ENCODE measurements around the gene RESF1.

RESF1 gene

DNA sequence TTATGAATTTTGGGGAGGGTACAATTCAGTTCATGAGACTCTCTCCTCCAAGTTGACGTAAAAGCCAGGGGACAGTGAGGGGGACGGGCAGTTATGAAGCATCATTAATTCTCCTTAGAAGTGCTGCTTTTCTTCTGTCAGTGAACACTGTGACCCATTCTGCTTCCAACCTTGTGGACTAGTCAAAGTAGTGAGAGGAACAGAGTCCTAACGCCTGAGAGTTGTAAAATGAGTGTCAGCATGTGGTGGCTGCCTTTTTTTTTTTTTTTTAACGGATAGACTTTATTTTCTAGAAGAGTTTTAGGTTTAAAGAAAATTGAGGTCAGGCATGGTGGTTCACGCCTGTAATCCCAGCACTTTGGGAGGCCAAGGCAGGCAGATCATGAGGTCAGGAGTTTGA is 15.5 kb downstream of the RESF1 start:
- Mint-ChIP-seq H3K4me3 (no peak overlapping the region), H3K4me1 (peaks cover 18% of the 10 kb centered on the region), H3K9me3 (peaks cover 4% of the 10 kb centered on the region), H3K36me3 (peaks cover 97% of the 10 kb centered on the region), H3K27ac (no peak overlapping the region)
- DNase-seq (ENCODE audit: low spot score in 2 of 2) (no peak), ATAC-seq (no peak)

DNA sequence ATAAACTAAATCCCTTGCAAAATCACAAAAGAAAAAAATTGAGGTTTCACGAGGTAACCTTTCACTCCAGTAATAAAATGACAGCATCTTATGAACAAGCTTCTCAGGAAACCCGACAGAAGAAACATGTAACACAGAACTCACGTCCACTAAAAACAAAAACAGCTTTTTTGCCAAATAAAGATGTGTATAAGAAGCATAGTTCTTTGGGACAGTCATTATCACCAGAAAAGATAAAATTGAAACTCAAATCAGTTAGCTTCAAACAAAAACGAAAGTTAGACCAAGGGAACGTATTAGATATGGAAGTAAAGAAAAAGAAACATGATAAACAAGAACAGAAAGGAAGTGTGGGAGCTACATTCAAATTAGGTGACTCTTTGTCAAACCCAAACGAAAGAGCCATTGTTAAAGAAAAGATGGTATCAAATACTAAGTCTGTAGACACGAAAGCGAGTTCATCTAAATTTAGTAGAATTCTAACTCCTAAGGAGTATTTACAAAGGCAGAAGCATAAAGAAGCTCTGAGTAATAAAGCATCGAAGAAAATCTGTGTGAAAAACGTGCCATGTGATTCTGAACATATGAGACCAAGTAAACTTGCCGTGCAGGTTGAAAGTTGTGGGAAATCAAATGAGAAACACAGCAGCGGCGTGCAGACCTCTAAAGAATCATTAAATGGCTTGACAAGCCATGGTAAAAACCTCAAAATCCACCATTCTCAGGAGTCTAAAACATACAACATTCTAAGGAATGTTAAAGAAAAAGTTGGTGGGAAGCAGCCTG is 25.8 kb downstream of the RESF1 start:
- Mint-ChIP-seq H3K36me3 (peaks cover 71% of the 10 kb centered on the region), H3K9me3 (peaks cover 28% of the 10 kb centered on the region), H3K4me3 (peak overlapping the region; percentile 56), H3K4me1 (peaks cover 65% of the 10 kb centered on the region), H3K27ac (peak overlapping the region; percentile 80)
- no peak for DNase-seq (ENCODE audit: low spot score in 2 of 2)
- peak; percentile 88 for ATAC-seq

DNA sequence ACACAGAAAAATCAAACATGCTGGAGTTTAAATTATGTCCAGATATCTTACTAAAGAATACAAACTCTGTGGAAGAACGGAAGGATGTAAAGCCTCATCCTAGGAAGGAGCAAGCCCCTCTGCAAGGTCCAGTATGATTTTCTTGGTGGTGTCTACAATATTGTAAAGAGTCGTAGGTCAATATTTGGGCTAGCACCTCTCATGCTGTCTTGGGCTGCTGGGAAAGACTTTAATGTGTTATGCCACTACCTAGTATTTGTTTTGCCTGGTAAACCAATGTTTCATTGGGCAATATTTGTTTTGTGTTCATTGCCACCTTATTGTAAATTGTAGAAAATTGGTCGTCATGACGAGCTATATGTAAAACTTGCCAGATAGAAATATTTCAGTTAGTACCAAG is 26.6 kb downstream of the RESF1 start:
- peak overlapping the region; percentile 80 for H3K27ac Mint-ChIP-seq
- peak overlapping the region; percentile 56 for H3K4me3 Mint-ChIP-seq
- H3K9me3 Mint-ChIP-seq, result peaks cover 28% of the 10 kb centered on the region
- DNase-seq (ENCODE audit: low spot score in 2 of 2) (no peak), ATAC-seq (no peak)
- peaks cover 73% of the 10 kb centered on the region for H3K4me1 Mint-ChIP-seq
- peaks cover 71% of the 10 kb centered on the region for H3K36me3 Mint-ChIP-seq

DNA sequence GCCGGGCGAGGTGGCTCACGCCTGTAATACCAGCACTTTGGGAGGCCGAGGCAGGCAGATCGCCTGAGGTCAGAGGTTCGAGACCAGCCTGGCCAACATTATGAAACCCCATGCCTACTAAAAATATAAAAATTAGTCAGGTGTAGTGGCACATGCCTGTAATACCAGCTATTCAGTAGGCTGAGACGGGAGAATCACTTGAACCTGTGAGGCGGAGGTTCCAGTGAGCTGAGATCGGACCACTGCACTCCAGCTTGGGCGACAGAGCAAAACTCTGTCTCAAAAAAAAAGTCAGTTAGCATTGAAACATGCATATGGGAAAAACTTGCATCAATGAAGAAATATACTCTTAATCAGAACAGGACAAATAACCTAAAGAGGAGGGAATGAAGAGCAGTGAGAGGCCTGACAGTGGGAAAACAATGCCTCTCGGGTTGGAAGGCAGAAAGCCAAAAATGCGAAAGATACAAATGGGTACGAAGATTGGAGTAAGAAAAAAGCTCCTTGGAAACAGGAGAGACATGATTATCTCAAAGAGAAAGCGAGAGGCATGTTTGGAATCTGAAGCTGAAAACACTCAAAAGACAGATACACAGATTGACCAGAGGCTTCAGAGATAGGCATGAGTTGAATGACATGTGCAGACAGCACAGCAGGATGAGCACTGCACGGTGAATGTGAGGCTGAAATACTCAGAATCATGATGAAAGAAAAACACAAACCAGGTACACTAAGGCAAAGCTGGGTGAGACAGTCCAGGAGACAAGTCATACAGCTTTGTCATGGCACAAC is 30.6 kb downstream of the RESF1 start:
- peaks cover 85% of the 10 kb centered on the region for H3K36me3 Mint-ChIP-seq
- H3K27ac Mint-ChIP-seq, result peak overlapping the region; percentile 43
- peaks cover 11% of the 10 kb centered on the region for H3K9me3 Mint-ChIP-seq
- H3K4me3 Mint-ChIP-seq, result peak overlapping the region; percentile 44
- DNase-seq (ENCODE audit: low spot score in 2 of 2) (no peak), ATAC-seq (peak; percentile 71)
- peaks cover 57% of the 10 kb centered on the region for H3K4me1 Mint-ChIP-seq

DNA sequence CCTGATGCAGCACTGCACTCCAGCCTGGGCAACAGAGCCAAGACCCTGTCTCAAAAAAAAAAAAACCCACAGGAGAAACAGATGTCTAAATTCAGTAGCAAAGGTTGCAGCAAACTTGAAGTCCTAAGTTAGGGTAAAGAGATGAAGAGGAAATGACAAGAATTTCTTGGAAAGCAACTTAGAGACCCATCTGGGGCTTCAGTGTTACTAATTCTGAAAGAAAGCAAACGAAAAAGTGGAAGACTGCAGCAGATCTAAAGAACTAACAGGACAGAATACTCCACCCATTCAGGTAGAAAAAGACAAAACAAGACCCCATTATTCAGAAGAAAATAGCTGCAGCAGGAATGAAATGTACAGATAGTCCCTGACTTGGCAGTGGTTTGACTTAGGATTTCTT is 31.9 kb downstream of the RESF1 start:
- peak overlapping the region; percentile 44 for H3K4me3 Mint-ChIP-seq
- H3K27ac Mint-ChIP-seq, result peak overlapping the region; percentile 43
- H3K9me3 Mint-ChIP-seq, result peaks cover 5% of the 10 kb centered on the region
- H3K4me1 Mint-ChIP-seq, result peaks cover 44% of the 10 kb centered on the region
- peaks cover 94% of the 10 kb centered on the region for H3K36me3 Mint-ChIP-seq
- ATAC-seq, result peak; percentile 73
- no peak for DNase-seq (ENCODE audit: low spot score in 2 of 2)

DNA sequence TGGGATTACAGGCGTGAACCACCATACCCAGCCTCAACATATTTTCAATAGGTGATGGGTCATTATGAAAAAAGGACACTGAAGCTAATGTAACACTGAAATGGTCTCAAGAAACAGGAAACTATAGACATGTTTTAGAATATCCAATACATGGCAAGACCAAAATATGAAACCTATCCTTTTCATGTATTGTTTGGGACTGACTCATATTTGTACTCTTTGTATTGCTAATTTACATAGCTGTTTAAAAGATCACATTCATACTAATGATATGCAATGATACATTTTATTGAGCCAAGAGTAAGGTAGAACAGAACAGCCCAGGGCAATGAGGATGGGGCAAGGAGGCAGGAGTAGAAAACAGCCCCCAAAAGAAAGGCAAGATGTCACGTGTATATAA is 32.6 kb downstream of the RESF1 start:
- peaks cover 37% of the 10 kb centered on the region for H3K4me1 Mint-ChIP-seq
- peaks cover 94% of the 10 kb centered on the region for H3K36me3 Mint-ChIP-seq
- peak overlapping the region; percentile 44 for H3K4me3 Mint-ChIP-seq
- peak; percentile 91 for ATAC-seq
- no peak for DNase-seq (ENCODE audit: low spot score in 2 of 2)
- peak overlapping the region; percentile 43 for H3K27ac Mint-ChIP-seq
- H3K9me3 Mint-ChIP-seq, result no peaks in the 10 kb centered on the region

DNA sequence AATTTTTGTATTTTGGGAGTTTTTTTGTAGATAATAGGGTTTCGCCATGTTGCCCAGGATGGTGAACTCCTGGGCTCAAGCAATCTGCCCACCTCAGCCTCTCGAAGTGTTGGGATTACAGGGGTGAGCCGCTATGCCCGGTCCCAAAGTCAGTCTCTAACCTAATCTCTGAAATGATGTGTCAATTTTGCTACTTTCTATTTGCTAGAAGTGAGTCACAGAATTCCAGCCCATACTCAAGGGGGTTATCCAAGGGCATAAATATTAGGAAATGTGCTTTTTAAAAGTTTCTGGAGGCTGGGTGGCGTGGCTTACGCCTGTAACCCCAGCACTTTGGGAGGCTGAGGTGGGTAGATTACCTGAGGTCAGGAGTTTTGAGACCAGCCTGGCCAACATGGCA is 40.5 kb downstream of the RESF1 start:
- H3K4me3 Mint-ChIP-seq, result no peak overlapping the region
- H3K9me3 Mint-ChIP-seq, result no peaks in the 10 kb centered on the region
- ATAC-seq (no peak), DNase-seq (ENCODE audit: low spot score in 2 of 2) (no peak)
- peaks cover 72% of the 10 kb centered on the region for H3K36me3 Mint-ChIP-seq
- H3K4me1 Mint-ChIP-seq, result no peaks in the 10 kb centered on the region
- H3K27ac Mint-ChIP-seq, result no peak overlapping the region

DNA sequence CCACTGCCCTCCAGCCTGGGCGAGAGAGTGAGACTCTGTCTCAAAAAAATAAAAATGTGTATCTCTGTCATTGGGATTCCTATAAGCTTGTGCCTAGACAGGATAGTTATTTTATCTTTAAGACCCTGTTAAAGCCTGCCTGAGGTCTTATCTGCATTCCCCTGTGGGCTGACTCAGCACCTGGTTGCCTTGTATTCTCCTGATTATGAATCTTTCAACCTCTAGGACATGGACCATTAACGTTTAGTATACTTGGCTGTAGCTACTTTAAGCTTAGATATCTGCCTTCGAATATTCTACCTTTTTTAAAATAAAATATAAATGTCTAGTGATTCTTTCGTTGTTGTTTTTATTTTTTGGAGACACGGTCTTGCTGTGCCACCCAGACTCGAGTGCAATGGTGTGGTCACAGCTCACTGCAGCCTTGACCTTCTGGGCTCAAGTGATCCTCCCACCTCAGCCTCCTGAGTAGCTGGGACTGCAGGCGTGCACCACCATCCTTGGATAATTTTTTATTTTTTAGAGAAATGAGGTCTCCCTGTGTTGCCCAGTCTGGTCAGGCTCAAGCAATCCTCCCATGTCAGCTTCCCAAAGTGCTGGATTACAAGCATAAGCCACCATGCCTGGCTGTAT is 41.3 kb downstream of the RESF1 start:
- Mint-ChIP-seq H3K27ac (no peak overlapping the region), H3K36me3 (peaks cover 64% of the 10 kb centered on the region), H3K4me1 (no peaks in the 10 kb centered on the region), H3K4me3 (no peak overlapping the region), H3K9me3 (no peaks in the 10 kb centered on the region)
- no peak for DNase-seq (ENCODE audit: low spot score in 2 of 2)
- no peak for ATAC-seq

DNA sequence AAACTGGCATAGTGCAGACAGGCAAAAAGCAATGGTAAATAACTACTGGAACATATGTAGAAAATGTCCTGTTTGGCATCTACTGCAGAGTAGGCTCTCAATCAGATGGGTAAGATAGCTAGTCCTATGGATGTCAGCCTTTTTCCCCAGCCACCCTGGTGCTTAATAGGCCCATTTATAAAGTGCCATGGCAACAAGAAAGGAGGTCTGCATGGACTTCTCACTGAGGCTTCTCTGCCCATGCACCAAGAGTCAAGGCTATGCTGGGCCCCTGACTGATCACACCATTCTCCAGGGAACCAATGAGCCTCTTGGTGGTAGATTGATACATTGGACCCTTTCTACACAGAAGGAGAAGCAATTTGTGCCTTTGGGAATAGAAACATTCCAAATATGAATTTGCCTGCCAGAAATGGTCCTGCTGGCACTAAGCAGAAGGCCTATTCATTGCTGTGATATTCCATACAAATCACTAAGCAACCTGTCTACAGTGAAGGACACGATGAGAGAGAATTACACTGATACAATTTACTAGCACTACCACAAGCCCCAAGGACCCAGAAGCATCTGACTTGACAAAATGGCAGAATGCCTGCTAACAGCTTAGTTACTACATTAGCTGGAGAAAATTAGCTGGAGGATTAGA is 43.8 kb downstream of the RESF1 start:
- ATAC-seq (no peak), DNase-seq (ENCODE audit: low spot score in 2 of 2) (no peak)
- peaks cover 39% of the 10 kb centered on the region for H3K36me3 Mint-ChIP-seq
- peak overlapping the region; percentile 37 for H3K27ac Mint-ChIP-seq
- H3K4me3 Mint-ChIP-seq, result no peak overlapping the region
- no peaks in the 10 kb centered on the region for H3K9me3 Mint-ChIP-seq
- H3K4me1 Mint-ChIP-seq, result no peaks in the 10 kb centered on the region

DNA sequence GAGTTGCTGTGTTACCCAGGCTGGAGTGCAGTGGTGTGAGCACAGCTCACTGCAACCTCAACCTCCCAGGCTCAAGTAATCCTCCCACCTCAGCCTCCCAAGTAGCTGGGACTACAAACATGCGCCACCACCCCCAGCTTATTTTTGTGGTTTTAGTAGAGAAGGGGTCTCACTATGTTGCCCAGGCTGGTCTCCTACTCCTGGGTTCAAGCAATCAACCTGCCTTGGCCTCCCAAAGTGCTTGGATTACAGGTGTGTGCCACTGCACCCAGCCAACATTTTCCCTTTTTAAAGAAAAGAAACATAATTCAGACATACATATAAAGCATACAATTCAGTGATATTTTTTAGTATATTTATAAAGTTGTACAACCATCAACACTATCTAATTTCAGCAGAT is 44.4 kb downstream of the RESF1 start:
- no peak for DNase-seq (ENCODE audit: low spot score in 2 of 2)
- H3K4me1 Mint-ChIP-seq, result no peaks in the 10 kb centered on the region
- H3K36me3 Mint-ChIP-seq, result peaks cover 32% of the 10 kb centered on the region
- no peak for ATAC-seq
- H3K27ac Mint-ChIP-seq, result no peak overlapping the region
- H3K9me3 Mint-ChIP-seq, result no peaks in the 10 kb centered on the region
- no peak overlapping the region for H3K4me3 Mint-ChIP-seq

DNA sequence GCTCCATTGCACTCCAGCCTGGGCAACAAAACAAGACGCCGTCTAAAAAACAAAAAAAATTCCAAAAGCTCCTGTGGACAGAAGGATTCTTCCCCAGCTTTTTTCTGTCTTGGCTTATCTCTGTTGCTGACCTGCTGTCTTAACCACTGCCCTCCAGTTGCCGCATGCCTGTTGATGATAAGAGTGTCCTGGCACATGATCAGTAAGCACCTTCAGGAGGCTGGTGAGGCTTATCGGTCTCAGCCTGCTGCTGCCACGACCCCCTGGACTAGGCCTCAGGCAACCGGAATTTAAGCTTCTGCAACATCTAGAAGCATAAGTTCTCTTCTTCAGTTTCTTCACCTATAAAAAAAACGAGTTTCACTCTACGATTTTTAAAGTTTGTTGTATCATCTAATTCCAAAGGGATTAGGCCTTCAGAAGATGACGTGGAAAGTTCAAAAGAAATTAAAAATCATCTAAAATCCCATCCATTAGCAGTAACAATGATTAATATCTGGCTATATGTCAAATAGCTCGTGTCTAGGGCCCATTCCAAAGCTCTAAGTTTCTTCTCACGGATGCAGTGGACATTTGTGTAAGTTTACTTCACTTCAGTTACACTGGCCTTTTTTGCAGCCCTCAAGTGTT is 46.4 kb downstream of the RESF1 start:
- no peak for ATAC-seq
- H3K4me3 Mint-ChIP-seq, result no peak overlapping the region
- no peak for DNase-seq (ENCODE audit: low spot score in 2 of 2)
- no peaks in the 10 kb centered on the region for H3K4me1 Mint-ChIP-seq
- H3K9me3 Mint-ChIP-seq, result no peaks in the 10 kb centered on the region
- peaks cover 12% of the 10 kb centered on the region for H3K36me3 Mint-ChIP-seq
- H3K27ac Mint-ChIP-seq, result peak overlapping the region; percentile 29

Data from stimulated activated effector memory CD8-positive, alpha-beta T cell treated with anti-CD3 and anti-CD28 coated beads, Interleukin-12 subunit alpha, Interleukin-12 subunit beta, amount 100 ng/mL, for 72 hours (primary cell).